ENCODE data around the gene MICOS13.
A peak's percentile ranks its signal among the peaks of the same experiment; 100 is the strongest.
"Not testable (repeated sequence)": the region's sequence is repeated elsewhere in the genome, so short reads cannot be mapped to it uniquely, and the experiment has no call there.

MICOS13 gene

DNA sequence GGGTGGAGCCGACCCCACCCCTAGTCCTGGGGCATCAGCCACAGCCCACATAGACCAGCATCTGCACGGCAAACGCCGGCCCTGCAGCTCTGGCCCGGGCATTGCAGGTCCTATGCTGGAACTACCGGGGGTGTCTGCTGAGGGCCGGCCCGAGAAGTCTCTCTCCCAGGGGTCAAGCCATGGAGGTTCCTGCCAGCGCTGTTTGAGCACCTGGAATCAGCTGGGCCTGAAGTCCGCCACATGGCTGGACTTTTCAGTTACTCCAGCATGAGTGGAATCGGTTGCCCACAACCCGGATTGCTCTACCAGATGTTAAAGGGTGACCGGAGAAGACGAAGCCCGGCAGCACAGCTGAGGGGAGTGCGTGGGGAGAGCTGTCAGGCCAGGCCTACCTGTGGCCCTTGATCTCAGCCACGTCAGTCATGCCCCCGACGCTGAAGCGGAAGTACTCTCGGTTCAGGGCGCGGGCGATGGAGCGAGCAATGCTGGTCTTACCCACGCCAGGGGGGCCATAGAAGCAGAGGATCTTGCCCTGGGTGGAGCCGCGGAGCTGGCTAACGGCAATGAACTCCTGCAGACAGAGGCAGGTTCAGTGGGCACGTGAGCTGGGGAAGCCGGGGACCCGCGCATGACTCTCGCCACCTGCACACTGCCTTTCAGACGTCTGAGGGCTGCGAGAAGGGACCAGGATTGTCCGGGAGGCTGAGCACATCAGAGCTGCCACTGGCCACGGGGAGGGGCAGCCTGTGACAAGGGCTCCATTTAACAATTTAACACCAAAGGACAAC lies 18.5 kb upstream of the MICOS13 start:
- DNase-seq: no peak

GRCh38 chr19:5697890-5698634 lies 17.7 kb upstream of the MICOS13 start:
- no peak for DNase-seq

GRCh38 chr19:5697022-5697889 lies 16.9 kb upstream of the MICOS13 start:
- DNase-seq: no peak

DNA sequence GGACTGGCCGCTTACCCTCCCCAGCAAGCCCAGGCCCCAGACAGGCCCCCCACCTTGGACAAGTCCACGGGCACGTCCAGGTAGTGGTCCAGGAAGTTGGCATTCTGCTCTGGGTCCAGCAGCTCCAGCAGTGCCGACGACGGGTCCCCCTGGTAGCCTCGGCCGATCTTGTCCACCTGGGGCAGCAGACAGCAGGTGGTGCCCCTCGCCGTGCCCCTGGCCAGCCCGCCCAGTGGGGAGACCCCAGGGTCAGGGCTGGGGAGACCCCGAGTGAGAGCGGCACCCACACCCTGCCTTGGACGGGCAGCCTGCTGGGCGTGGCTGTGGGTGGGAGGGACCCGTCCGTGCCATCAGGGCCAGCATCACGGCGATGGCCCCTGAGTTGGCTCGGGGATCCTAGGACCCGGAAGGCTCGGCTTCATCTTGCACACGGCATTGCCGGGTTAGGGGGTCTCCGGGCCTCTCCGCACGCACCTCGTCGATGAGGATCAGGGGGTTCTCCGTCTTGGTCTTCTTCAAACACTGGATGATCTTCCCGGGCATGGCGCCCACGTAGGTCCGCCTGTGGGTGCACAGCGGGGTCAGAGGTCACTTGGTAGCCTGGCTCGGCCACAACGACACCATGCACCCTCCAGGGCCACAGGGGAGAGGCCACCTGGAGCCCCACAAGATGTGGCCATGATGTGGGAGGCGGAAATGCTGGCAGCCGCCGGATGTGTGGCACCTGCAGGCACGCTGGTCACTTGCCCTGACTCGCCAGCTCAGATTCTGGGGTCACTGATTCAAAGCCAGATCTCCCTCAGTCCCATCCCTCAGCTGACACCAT lies 16.1 kb upstream of the MICOS13 start:
- no peak for DNase-seq

DNA sequence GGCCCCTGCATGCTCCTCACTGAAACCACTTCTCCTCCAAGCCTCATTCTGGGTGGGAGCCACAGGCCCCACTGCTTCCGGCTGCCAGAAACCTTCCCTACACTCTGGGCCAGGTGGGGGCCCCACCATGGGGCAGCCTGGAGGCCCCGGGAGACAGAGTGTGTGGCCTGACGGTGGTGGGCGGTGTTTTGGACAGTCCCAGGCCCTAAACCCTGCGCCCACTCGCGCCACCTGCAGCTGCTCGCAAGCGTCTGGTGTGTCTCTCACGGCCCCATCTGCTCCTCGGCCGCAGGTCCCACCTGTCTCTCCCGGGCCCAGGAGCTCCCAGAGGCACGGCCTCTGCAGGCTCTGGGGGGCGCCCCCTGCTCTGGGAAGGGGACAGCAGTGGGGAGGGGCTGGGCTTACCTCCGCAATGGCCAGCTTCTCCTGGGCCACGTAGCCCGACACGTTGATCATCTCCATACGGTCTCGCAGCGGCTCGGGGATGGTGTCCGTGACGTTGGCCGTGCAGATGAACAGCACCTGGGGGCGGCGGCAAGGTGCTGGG lies 15.4 kb upstream of the MICOS13 start:
- DNase-seq: no peak

DNA sequence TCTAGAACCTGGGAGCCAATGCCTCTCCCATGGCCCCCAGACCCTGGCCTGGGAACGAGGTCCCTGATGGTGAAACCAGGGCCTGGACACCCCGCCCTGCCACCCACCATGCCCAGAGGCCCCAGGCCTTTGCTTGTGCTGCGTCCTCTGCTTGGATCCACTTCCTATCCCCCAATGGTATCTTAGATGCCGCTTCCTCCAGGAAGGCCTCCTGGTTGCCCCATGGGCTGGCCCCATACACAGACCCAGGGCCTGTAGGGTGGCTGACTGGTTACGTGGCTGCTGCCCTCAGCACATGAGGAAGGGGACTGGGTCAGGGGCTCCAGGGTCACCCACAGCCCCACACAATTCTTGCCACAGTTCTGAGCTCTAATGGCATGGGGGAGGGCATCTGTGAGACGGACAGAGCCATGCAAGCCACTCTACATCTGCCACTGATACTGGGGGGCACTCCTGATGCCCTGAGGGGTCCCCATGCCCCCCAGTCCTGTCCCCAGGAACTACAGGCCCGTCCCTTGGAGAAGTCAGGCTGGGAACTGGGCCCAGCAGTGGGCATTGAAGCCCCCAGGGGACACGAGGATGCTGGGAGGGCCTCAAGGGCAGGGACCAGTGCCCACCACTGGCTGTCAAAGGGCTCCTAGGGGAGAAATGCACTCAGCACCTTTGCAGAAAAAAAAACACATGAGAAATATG lies 14.8 kb upstream of the MICOS13 start:
- no peak for DNase-seq

DNA sequence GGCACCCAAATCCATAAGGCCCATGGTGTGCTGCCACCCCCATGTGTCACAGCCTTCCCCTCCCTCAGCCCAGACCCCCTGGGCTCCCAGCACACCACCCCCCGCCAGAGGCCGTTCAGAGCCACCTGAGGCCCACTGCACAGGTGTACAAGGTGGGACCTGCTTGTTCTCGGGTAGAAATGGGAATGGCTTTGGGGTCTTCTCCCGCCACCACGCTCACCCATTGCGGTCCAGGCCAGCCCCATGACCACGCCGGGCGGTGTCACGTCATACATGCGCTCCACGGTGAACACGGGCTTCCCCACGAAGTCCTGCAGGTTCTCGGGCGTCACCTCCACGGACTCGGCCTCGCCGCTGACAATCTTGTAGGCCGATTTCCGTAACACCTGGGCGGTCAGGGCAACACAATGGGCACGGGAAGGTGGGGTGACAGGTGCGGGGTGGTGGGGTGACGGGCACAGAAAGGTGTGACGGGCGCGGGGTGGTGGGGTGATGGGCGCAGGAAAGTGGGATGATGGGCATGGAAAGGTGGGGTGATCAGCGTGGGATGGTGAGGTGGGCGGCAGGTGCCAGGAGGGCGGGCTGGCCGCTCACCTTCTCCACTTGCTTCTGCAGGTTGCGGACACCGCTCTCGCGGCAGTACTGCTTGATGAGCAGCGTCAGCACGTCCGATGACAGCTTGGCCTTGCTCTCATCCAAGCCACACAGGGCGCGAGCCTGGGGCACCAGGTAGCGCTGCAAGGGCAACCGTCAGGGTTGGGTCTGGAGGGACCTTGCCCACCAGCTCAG lies 14.0 kb upstream of the MICOS13 start:
- DNase-seq: no peak

DNA sequence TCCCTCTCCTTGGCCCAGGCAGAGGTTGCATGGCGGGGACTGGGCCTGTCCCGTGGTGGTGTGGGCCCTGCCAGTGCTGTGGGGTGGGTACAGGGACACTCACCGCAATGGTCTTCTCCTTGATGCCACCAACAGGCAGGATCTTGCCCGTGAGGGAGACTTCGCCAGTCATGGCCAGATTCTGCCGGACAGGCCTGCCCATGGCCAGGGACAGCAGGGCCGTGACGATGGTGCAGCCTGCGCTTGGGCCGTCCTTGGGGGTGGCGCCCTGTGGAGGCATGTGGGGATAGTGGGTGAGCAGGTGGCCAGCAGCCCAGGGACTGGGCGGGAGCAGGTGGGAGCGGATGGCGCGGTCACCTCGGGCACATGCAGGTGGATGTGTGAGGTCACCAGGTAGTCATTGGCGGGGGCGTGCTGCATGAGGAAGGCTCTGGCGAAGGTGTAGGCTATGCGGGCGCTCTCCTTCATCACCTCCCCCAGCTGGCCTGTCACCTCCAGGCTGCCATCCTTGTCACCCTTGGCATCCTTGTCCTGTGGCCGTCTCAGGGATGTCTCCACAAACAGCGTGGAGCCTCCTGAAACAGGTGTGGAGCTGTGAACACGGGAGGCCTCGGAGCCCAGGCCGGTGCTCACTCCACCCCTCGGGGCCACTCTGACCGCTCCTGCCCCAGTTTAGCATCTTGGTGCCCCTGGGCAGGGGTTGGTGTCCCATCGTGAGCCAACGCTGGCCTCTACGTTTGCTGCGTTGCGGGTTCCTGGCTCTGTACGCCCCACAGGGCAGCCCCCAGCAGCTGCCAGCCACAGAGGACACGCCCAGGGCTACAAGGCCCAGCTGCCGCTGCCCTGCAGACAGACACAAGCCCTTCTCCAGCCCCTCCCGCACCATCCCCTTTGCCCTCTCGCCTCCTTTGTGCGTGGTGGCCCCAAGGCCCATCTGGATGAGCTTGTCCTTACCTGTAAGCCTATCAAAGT lies 13.2 kb upstream of the MICOS13 start:
- DNase-seq: no peak

- no peak for DNase-seq
Measured at GRCh38 chr19:5692723-5693194, 12.4 kb upstream of the MICOS13 start.

DNA sequence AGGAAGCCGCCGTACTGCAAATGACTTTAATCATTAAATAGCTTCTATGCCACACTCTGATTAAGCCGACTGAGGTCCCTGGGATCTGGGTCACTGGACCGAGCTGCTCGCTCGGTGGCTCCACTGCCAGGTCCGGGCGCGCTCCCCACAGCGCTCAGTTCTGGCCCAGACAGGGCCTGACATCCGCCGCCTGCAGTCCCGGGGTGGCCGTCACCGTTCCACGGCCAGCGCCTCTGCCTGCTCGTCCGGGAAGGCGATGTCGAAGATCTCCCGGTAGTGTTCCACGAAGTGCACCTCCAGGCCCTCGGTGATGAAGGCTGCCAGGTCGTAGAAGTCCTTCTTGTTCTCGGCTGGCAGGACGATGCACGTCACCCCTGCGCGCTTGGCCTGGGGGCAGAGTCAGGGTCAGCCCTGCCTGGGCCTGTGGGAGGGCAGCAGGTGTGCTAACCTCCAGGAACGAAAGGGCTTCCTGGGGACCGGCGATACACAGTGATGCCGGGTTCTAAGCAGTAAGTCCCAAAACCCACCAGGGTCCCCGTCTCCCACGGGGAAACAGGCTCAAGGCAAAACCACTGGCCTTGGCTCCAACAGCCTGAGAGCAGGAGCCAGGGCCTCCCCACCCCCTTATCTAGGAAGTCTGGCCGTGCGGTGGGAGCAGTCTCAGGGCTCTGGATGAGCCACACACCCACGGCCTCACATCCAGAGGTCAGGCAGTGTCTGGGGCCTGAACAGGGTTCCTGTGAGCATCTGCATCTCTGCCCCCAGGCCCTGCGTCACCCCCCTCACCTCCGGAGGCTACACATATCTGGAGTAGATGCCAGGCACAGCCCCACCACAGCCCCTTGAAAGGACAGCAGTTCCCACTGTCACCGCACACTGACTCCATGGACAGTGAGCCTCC lies 11.8 kb upstream of the MICOS13 start:
- peak in 2 of 6 experiments; percentile 27 to 32 for DNase-seq

- DNase-seq: peak in 5 of 6 experiments; percentile 40 to 69 (median 52)
Measured at GRCh38 chr19:5690955-5691821, 10.9 kb upstream of the MICOS13 start.

GRCh38 chr19:5690125-5690954 lies 10.0 kb upstream of the MICOS13 start, which contains the start of gene RPL36:
Gene RPL36, plus strand, starts transcription at chr19:5690295. Its CDS starts 213 bp downstream, at chr19:5690508.
- peak; percentile 95 to 98 (median 97) for DNase-seq

- not testable (repeated sequence) for DNase-seq
Measured at GRCh38 chr19:5688262-5688881, 8.1 kb upstream of the MICOS13 start.

- no peak for DNase-seq
Measured at GRCh38 chr19:5687360-5688198, 7.3 kb upstream of the MICOS13 start.
